ENCODE results near the gene MFSD1.
A peak's percentile ranks its signal among the peaks of the same experiment; 100 is the strongest.

- peak in 2 of 4 experiments; percentile 31 to 42 for TF ChIP-seq CTCF (IDR thresholded peaks at IDR 0.05)
- no peak for TF ChIP-seq POLR2A (IDR thresholded peaks at IDR 0.05)
- no peak for TF ChIP-seq POLR2AphosphoS5 (IDR thresholded peaks at IDR 0.05)
These were observed 12.3 kb upstream of the MFSD1 start for GRCh38 chr3:158789592-158789991.
